GM21515 (cell line): ENCODE data around the gene KRT81.
"Not testable (repeated sequence)": the region's sequence is repeated elsewhere in the genome, so short reads cannot be mapped to it uniquely, and the experiment has no call there.

Experiments used
- ATAC-seq: cut with Tn5 transposase; IDR thresholded peaks from one replicate; pipeline ENCODE4 v1.9.1; 2021; ENCODE audit not compliant: unreplicated experiment

KRT81 gene

DNA sequence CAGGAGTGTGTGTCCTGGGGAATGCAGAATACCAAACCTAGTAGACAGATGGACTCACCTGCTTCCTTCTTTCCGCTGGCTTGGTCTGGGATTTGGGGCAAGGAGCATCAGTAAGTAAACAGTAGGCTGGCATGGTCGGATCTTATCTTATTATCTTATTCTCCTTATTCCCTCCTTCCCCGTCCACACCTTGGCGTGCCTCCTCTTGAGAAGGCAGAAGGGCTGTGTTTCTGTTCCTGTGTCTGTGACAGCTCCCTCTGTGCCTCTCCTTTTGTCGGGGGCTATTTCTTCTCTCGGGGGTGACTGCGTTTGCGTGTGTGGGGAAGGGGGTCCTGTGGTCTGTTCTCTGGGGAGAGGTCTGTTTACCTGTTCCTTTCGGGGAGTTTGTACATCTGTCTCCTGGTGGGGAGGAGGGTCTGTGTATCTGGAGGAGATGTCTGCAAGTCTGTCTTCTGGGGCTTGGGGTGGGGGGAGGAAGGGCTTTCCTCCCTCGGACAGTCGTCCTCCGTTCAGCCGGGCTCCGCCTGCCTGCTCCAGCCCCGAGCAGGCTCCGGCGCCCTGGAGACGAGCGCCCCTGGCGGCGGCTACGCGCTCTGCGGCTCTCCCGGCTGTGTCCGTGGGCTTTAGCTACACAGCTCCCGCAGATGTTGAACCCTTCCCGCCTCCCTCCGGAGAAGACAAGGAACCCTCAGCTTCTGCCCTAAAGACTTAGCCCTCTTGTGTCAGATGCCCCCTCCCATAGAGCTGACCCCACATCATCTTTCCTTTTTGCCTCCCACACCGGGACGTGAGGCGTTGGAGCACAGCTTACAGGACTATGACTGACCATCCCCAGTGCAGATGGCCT is 12.5 kb downstream of the KRT81 start:
- no peak for ATAC-seq

DNA sequence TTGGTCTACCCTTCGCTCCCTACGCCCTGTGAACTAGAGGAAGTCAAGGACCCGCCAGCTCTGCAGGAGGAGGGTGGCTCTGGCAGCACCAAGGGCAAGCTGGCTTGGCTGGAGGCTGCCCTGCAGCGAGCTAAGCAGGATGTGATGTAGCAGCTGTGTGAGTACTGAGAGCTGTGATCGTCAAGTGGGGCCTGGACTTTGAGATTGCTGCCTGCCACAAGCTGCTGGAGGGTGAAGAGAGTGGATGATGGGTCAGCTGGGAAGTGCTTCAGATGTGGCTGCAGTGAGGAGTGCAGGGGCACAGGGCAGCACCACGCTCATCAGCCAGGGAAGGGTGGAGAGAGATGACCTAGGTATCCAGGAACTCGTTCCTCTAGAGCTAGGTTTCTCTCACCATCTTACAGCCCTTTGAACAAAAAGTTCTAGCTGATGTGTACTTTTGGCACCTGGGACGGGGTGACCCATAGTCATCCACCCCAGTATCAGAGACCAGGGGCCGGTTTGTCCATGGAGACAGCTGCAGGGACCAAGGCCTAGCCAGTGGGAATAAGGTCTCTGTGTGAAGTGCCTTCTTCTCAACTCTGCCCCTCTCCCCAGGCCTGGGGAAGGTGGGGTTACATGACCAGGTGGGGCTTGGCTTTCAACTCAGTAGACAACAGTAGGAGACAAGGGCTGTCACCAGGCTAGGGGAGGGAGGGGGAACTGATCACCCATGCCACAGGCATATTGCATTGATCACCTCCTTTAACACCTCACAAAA is 13.7 kb downstream of the KRT81 start:
- no peak for ATAC-seq

DNA sequence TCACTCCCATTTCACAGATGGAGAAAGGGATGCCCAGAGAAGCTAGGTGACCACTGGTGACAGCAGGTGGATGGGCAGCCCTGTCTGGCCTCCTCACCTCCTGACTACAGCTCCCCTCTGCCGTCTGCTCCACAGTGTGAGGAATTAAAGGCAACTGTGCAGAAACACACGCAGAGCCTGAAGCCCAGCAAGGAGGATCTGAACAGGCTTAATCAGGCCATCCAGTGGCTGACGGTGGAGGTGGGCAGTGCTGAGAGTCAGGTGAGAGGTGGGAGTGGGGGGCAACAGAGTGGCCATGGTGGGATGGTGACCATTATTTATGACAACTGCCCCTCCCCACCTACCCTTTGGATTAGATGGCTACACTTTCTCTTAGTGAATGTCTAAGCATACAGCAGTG is 15.6 kb downstream of the KRT81 start:
- ATAC-seq, result no peak

DNA sequence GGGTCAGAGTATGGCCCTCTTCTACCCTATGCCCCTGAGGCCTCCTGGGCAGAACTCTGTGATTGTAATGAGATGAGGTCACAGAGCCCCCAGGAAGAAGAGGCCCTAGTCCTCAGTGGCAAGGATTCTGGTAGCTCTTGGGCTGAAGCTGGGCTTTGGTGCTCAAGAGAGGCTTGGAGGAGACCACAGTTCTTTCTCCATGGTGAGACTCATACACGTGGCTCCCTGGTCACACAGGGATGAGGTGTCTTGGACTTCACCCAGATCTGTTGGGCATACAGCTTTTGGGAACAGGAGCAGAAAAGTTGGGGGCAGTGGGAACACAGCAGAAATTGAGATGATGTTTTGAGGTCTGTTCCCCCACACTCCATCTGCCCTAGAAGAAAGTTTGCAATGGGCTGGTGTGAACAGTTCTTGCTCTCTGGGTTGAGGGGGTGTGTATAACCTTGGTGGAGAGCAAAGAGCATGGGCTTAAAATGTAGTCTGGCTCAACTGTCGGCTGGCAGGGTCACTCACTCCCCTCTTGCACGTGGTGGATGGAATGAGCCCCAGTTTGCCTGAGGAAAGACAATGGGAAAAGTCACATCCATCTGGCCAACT is 16.7 kb downstream of the KRT81 start, which contains the start of gene KRT86:
Gene KRT86 (plus strand): TSS at position 125 of the 600 bp plus-strand sequence. CDS start 27,272 bp downstream, outside the sequence.
- ATAC-seq, result no peak

DNA sequence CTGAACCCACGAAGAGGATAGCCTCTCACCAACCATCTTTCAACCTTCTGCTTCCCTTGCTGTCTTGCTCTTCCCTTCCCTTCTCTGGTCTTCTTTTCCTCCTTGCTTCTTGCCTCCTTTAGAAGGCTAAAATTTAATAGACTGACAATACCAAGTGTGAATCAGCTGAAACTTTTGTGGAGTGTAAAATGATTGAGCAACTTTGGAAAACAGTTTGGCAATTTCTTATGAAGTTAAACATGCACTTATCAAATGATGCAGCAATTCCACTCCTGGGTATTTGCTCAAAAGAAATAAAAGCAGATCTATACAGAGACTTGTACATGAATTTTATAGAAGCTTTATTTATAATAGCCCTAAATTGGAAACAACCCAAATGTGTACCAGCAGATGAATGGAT is 20.2 kb downstream of the KRT81 start:
- ATAC-seq, result no peak

DNA sequence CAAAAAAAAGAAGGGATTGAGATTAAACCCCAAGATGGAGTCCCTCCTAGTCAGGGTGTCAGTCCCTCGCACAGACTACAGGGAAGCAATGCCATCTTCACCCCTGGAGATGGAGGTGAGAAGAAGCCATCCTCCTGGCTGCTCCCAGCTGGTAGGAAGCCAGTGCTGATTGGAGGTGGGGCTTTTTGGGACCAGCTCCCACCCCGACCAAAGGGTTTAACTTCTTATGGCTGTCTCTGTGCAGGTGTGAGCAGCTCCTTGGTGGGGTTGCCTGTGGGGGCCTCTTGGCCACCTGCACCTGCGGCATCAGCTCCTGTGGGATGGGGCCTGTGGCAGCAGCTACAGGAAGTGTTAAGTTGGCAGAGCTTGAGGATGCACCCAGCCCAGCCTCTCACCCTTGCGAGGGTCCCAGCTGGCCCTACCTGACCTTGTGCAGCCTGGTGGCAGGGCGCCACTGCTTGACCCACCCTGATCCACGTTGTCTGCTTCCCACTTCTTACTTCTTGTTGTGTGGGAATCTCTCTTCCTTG is 20.7 kb downstream of the KRT81 start:
- no peak for ATAC-seq

DNA sequence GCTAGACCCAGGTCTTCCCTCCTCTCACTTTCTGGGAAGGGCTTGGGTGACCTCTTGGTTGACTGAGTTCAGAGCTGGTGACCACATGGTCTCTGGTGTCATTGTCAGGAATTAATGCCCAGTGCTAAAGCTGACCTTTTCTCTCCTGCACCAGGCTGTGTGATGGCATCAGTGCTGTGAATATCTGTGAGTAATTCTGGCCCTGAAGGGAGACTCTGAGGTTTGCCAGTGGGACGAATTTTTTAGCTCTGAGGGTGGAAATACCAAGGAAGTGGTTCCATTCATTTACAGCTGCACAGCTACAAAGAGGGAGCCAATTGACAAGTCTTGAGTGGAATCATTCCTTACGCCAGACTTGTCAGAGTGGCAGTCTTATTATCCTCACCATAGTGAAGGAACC is 23.1 kb downstream of the KRT81 start:
- ATAC-seq, result no peak

DNA sequence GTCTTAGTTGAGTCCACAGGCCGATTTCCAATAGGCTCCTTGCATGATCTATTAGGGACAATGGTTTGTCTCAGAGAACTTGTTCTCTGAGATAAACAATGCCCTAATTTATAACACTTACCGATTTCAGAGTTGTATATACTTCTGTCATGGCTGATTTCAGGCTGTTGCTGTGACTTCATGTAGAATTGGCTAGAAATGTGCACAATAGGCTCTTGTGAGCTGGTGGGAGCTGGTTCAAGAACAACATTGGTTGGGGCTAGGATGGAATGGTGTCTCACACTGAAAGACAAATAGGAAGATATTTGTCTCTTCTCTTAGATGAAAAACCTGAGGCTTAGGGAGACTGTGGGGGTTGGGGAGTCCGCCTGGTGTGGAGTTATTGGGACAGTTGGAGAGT is 23.6 kb downstream of the KRT81 start:
- ATAC-seq, result no peak

DNA sequence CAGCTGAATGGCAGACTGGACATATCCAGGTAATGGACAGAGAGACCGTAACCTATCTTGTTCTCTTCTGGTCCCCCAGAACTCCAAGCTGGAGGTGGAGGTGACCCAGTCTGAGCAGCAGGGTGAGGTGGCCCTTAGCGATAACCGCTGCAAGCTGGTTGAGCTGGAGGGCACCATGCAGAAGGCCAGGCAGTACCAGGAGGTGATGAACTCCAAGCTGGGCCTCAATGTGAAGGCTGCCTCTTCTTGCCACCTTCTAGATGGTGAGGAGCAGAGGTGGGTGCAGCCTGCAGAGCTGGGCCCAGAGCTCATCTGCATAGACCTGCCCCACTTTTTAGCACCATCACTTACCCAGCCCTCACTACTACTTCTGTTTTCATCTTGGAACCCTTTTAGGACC is 24.1 kb downstream of the KRT81 start:
- ATAC-seq, result no peak

DNA sequence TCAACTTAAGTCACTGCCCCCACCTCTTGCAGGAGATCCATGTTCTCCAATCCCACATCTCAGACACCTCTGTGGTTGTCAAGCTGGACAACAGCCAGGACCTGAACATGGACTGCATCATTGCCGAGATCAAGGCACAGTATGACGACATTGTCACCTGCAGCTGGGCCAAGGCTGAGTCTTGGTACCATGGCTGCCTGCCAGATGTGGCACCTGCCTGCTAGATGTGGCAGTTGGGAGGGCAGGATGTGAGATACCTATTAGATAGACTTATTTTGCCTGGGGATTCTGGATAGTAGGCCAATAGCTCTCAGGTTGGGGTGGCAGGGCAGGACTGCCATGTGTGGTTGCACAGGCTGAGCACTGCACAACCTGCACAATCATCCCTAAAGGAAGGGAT is 24.8 kb downstream of the KRT81 start:
- ATAC-seq, result no peak

DNA sequence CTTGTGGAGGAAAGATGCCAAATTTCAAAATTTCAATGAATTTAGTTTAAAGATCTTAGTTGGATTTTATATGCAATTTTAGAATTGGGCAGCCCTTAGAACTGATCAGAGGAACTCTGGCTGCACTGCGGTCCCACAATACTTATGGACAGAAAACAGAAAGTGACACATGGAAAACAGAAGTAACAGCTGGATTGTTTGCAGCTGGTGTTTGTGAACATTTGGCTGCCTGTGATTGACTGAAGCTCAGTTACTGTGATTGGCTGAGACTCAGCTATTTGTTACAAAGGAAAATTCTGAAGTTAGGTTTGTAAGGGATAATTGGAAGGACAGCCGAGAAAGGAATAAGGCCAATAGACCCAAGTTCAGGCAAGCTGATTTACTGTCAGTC is 26.9 kb downstream of the KRT81 start:
- ATAC-seq, result no peak

DNA sequence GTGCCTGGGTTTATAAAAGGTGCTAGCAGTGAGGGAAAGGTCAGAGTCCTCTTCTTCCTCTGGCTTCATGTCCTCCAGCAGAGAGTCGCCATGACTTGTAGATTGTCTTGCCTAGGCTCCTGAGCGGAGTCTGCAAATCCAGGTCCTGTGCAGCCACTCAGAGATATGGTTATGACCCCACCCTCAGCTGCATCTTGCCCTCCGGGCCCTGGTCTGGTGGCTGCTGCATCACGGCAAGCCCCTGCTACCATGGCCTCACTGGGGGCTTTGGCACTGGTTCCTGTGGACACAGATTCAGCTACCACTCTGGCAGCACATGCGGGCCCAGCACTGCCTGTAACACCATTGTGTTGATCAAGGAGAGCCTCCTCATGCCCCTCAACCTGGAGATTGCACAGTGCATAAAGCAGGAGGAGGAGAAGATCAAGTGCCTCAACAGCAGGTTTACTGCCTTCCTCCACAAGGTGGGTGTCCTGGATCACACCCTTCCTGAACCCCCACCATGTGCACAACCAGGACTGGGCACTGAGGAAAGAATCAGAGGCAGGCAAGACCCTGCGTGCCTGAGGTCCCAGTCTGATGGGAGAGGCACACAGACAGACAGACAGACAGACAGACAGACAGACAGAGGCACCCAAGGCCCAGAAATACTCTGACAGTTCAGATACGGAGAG is 27.4 kb downstream of the KRT81 start:
- no peak for ATAC-seq

DNA sequence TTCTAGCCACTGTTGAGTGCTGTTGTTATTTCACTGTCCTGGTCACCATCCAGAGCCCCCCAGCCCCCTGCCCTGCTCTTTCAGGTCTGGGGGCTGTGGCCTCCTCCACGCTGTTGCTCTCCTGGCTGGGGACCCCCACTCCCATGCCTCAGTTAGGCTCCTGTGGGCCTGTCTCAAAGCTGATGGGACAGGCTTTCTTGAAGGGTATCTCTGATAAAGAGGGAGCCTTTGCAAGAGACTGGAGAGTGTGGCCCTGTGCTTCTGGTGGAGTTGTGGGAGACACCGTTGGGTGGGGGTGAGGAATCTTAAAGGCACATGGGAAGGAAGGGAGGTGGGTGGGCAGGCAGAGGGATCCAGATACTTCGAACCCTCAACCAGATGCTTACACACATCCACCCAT is 29.0 kb downstream of the KRT81 start:
- no peak for ATAC-seq

DNA sequence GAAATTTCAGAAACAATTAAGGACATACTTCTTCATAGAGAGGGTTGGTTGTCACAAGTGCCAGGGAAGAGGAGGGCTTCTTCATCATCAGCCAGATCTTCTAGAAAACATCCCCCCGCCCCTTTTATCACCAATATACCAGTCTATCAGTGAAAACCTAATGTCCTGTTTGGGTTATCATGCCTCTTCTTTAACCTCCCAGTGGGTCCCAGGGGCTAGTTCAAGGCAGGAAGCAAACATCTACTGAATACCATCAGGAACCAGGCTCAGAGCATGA is 30.2 kb downstream of the KRT81 start:
- no peak for ATAC-seq

DNA sequence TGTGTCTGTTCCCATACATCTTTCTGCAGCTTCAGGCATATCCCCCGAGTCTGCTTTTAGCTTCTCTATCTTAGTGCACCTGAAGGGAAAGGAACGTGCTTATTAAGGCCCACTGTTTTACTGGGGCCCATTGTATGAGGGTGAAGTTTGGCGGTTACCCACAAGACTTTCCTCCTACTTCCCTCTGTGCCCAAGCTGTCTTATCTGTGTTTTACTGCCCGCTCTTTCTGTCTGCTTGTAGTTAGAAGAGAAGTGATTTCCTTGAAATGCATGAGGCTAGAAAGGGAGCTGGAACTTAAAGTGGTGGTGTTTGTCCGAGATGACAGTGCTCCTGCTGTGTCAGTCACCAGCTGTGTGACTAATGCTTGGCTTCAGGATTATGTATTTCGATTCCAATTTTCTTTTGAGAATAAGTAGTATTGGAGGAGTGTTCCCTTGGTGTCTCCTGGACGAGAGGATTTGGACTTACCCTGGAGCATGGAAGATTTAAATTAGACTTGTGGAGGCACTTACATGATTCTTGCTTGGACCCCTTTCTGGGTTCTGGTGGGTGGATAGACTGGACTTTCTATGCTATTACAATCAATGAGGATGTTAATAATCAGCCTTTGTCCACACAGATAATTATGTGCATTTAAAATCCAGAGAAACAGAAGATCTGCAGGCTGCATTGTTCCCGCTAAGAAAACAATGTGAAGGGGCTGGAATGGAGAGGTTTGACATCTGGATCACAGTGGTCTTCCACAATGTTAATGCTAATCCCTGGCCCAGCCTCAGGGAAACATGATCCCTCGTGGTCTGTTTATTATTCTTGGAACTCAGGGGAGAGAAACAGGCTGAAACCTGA is 30.8 kb downstream of the KRT81 start:
- no peak for ATAC-seq

DNA sequence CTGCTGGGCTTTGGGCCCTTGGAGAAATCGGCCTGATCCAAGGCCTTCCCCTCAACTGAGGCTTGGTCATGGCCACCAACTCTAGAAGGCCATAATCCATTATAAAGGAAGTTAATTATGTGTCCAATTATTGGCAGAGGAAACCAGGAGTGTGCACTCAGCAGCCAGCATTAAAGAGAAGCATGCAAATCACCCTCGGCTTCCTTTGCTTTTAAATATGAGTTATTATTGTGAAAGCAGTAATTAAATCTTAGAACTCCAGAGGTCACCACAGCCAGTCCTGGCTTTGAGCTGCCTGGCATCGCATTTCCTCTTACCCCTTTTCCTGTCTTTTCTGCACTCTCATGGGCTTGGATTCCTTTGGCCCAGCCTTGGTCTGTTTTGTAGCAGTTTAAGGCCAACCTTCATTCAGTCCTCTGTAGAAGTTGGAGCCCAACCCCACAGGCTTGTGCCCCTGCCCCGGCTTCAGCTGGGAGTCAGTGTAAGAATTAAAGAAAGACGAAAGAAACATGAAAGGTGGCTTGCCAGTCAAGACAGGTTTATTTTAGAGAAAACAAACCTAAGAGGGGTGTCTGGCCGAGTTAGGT is 31.6 kb downstream of the KRT81 start:
- ATAC-seq, result no peak

DNA sequence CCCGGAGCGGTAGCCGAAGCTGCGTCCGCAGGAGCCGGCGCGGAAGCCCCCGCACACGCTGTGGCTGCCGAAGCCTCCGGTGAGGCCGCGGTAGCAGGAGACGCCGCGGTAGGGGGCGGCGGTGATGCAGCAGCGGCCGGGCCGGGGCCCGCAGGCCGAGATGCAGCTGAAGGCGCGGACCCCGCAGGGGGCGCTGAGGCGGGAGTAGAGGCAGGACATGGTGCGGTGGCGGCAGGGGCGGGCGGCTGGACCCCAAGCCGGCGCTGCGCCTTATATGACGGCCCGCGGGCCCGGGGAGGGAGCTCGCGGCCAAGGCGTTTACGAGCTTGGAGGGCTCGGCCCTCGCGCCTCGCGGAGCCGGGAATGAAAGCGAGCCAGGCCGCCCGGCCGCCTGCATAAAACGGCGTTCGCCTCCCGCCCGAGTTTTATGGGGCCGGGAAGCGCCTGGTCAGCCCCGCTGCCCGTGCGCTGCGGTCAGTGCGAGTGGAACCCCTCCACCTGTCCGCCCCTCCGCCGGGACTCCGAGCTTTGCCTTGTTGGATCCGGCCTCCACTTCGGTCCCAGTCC is 32.9 kb downstream of the KRT81 start:
- ATAC-seq, result no peak

DNA sequence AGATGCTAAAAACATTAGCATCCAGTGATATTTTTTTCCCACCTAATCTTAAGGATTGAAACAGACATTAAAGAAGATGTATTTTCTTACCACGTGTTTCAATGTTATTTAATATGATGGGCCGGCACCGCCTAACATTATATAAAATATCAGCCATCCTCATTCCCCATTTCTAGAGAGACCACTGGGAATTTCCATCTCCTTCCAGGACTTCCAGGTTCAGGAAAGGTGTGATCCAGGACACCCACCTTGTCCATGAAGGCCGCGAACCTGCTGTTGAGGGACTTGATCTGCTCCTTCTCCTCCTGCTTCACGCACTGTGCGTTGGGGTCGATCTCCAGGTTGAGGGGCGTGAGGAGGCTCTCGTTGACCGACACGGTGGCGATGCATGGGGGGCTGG is 33.4 kb downstream of the KRT81 start:
- not testable (repeated sequence) for ATAC-seq

DNA sequence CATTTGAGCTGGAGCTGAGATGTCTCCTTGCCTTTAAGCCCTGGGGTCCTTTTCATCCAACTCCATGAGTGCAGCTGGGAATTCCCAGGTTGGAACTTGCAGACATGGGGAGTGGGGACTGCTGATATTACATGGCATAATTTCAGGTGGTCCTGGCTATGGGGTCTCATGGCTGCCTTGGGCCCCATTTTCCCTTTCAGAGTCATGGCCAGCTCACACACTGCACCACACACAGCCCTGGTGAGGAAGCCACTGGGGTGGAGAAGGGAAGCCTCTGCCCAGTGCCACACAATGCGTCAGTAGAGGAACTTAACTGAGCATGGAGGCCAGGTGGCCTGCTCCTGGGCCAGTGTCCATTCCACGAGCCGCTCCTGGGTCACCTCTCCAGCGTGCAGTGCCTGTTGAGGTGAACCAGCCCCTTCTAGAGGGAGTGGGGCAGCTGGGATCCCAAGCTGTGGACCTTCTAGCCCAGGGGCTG is 34.2 kb downstream of the KRT81 start:
- no peak for ATAC-seq

DNA sequence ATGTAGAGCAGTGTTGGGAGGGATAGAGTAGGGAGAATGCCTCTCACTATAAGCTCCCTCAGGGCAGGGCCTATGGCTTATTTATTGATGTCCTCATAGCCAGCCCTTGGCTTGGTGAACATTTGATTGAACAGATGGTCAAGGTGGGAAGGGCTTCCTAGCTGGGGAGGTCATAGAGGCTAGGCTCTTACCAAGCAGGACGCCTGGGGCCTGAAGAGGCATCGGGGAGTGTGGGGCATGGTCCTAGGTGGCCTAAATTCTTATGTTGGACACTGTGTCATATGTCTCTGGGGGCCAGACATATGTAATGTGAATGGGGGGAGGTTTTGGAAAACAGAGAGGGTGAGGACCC is 34.8 kb downstream of the KRT81 start:
- ATAC-seq, result no peak
